Prostate gland (tissue), 2 donors: ENCODE data around the gene ROR1. TPM values are rescaled to one million over a fixed set of nuclear protein-coding genes. Genes with fewer than 3 reads are reported as not detected.

ENCODE experiments used
- DNase-seq: peaks from one replicate; pipeline ENCODE4 v3.0.0-alpha.2; 2019; ENCODE audit warnings: low spot score
- H3K27ac ChIP-seq, 2 donors: fragments of 200-600 bp; sonication (generic); 2 replicates each; pipeline ENCODE4 v1.5.1; 2017 to 2019
- H3K27me3 ChIP-seq: fragments of 200-600 bp; sonication (generic); replicated peaks from 2 replicates; pipeline ENCODE4 v1.5.1; 2019; ENCODE audit not compliant: insufficient read depth
- H3K36me3 ChIP-seq, 2 donors: fragments of 200-600 bp; sonication (generic); 1 replicate in 1 of 2; 2 replicates in 1 of 2; pipeline versions ENCODE4 v1.5.1 to v1.8.1; 2017 to 2019
- H3K4me1 ChIP-seq: fragments of 200-600 bp; sonication (generic); replicated peaks from 2 replicates; pipeline ENCODE4 v1.5.1; 2019
- H3K4me3 ChIP-seq, 2 donors: fragments of 200-600 bp; sonication (generic); 2 replicates each; pipeline ENCODE4 v1.5.1; 2017 to 2019
- H3K9me3 ChIP-seq: fragments of 200-600 bp; sonication (generic); 2 replicates; pipeline ENCODE4 v1.5.1; 2017
- CTCF ChIP-seq, 4 experiments: fragments of 200-600 bp in 2 of 4; fragments of 450-650 bp in 2 of 4; sonication (generic) in 2 of 4; IDR thresholded peaks; 1 replicate in 3 of 4; 2 replicates in 1 of 4; pipeline ENCODE4 v1.5.1; 2016 to 2019; ENCODE audit warnings: antibody characterized with exemption in 4 of 4, mild to moderate bottlenecking in 2 of 4, moderate library complexity in 2 of 4
- POLR2A ChIP-seq: fragments of 450-650 bp; IDR thresholded peaks from one replicate; pipeline ENCODE4 v1.6.1; 2016; ENCODE audit warnings: antibody characterized with exemption, mild to moderate bottlenecking
- POLR2AphosphoS5 ChIP-seq: sonication (generic); formaldehyde crosslinking; IDR thresholded peaks from one replicate; pipeline ENCODE4 v1.6.1; 2017; ENCODE audit warnings: antibody characterized with exemption
- WGBS: methylation state at CpG from one replicate; pipeline ENCODE4 v1.1.5; 2018; 5-methylcytosine and 5-hydroxymethylcytosine counted together
- intact Hi-C: fragments of 100-400 bp; cut with DNase I; formaldehyde crosslinking; loops from one replicate; pipeline ENCODE4 v1.14.2; 2022
- total RNA-seq, 2 donors: library from RNA; depleted of rRNA; stranded (reverse); fragments of >200 nt; gene quantifications; one replicate each; pipeline ENCODE4 v1.1.0, GENCODE V29; 2016

ROR1 gene
- total RNA-seq, 2 donors from 2014 or later: 7.3 to 11.1 TPM

DNA sequence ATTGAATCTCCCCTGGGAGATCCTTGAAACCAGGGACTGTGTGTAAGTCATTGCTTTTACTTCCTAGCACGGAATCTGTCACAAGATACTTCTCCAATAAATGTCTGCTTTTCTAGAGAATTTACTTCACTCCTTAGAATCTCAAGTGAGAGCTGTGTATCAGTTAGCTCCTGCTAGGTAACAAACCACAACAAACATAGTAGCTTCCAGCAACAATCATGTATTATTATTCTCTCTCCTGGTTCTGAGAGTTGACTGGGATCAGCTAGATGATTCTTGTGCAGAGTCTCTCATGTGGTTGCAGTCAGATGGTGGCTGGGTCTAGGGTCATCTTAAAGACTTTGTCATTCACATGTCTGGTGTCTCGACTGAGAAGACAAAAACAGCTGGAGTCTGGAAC lies 262.7 kb downstream of the ROR1 start:
- no peak for DNase-seq
- WGBS: 78% methylated on average over 2 of the region's 2 CpGs
- Histone ChIP-seq H3K4me3 (no peak overlapping the region), H3K9me3 (no peaks in the 10 kb centered on the region), H3K4me1 (no peaks in the 10 kb centered on the region), H3K27me3 (no peaks in the 10 kb centered on the region), H3K36me3 (no peaks in the 10 kb centered on the region), H3K27ac (no peak overlapping the region)
- no peak for TF ChIP-seq POLR2AphosphoS5
- TF ChIP-seq CTCF (IDR thresholded peaks at IDR 0.05): no peak
- no peak for TF ChIP-seq POLR2A
- intact Hi-C loops: loop anchor here (10.0 kb wide), 1 partner anchor 352 kb away; no protein-coding TSS in a partner anchor

DNA sequence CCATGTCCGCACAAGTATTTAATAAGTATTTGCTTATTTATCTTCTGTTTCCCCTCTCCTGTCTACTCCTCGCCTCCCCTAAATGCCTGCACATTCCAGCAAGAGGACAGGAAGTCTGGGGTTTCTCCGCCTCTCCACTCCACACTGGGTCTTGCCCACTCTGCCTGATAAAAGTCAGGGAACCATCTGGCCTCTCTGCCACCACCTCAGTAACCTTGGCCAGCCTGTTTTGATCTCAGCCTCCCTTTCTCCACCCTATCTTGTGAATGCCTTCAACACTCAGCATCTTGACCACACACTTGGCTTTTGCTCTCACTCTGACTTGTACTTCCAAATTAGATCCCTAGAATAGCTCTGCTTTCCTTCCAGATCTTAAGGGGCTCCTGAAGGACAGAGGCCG lies 264.3 kb downstream of the ROR1 start:
- H3K4me3 ChIP-seq: no peak overlapping the region
- H3K27ac ChIP-seq: no peak overlapping the region
- no peaks in the 10 kb centered on the region for H3K27me3 ChIP-seq
- no peaks in the 10 kb centered on the region for H3K4me1 ChIP-seq
- intact Hi-C loops: loop anchor here (10.0 kb wide), 1 partner anchor 353 kb away; no protein-coding TSS in a partner anchor
- no peak for DNase-seq
- WGBS: 87% methylated on average over 4 of the region's 4 CpGs
- TF ChIP-seq POLR2AphosphoS5: no peak
- TF ChIP-seq POLR2A: no peak
- H3K36me3 ChIP-seq: no peaks in the 10 kb centered on the region
- H3K9me3 ChIP-seq: no peaks in the 10 kb centered on the region

DNA sequence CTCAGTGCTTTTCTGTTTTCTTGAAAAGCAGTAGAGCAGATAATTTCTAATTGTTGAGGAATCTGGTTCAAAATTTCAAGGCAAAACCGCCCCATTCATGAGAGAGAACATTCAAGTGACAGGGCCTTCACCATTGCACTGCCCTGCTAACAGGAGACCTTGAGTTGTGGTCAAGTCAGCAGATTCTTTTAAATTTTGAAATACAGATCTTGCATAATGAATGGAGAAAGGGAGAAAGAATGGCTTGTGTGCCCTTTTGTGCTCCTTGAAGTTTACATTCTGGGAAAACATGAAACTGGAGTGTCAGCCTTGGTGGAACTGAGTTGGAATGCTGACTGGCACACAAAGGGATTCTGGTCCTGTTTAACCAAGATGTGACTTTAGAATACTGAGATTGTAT lies 265.1 kb downstream of the ROR1 start:
- H3K36me3 ChIP-seq: no peaks in the 10 kb centered on the region
- intact Hi-C loops: loop anchor here (10.0 kb wide), 1 partner anchor 354 kb away; no protein-coding TSS in a partner anchor
- H3K4me1 ChIP-seq: no peaks in the 10 kb centered on the region
- H3K27ac ChIP-seq: no peak overlapping the region
- no peaks in the 10 kb centered on the region for H3K9me3 ChIP-seq
- 95% methylated on average over 1 of the region's 1 CpG for WGBS
- no peaks in the 10 kb centered on the region for H3K27me3 ChIP-seq
- no peak overlapping the region for H3K4me3 ChIP-seq
- DNase-seq: no peak
- no peak for TF ChIP-seq POLR2A
- no peak for TF ChIP-seq POLR2AphosphoS5
- TF ChIP-seq CTCF (IDR thresholded peaks at IDR 0.05): no peak

DNA sequence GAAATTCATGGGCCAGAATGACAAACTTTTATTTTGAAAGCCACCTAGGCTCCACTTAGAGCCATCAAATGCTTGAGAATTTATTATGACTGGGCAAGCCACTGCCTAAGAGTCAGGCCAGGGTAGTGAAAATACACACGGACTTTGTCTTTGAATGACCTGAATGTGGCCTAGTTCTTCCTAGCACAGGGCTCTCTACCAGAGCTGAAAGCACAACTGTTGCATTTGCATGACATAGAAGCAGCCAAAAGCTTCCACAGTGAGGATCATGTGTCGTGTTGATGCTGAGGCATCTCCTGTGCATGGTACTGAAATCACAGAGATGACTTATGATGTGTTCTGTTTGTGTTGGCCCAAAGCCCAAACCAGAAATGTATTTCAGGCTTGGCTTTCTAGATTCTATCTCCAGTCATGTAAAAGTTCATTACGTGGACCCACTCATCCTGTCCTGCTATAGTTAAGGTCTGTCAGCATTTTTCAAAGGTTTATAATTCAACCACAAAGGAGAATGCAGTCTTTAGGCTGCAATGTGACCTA lies 265.6 kb downstream of the ROR1 start:
- intact Hi-C loops: loop anchor here (10.0 kb wide), 1 partner anchor 355 kb away; no protein-coding TSS in a partner anchor
- peak; percentile 80 for TF ChIP-seq POLR2AphosphoS5
- no peak for TF ChIP-seq POLR2A
- H3K9me3 ChIP-seq: no peaks in the 10 kb centered on the region
- H3K4me1 ChIP-seq: no peaks in the 10 kb centered on the region
- DNase-seq: peak; percentile 67
- H3K27me3 ChIP-seq: no peaks in the 10 kb centered on the region
- no peaks in the 10 kb centered on the region for H3K36me3 ChIP-seq
- H3K4me3 ChIP-seq: no peak overlapping the region
- no peak overlapping the region for H3K27ac ChIP-seq
- 7% methylated on average over 3 of the region's 3 CpGs for WGBS

- DNase-seq: no peak
- H3K9me3 ChIP-seq: no peaks in the 10 kb centered on the region
- H3K4me1 ChIP-seq: no peaks in the 10 kb centered on the region
- 82% methylated on average over 3 of the region's 3 CpGs for WGBS
- intact Hi-C loops: no loop called here
- no peak overlapping the region for H3K4me3 ChIP-seq
- H3K27ac ChIP-seq: peak overlapping the region in 1 of 2 donors; percentile 49
- no peaks in the 10 kb centered on the region for H3K27me3 ChIP-seq
- TF ChIP-seq POLR2AphosphoS5: no peak
- no peak for TF ChIP-seq POLR2A
- TF ChIP-seq CTCF (IDR thresholded peaks at IDR 0.05): no peak
- H3K36me3 ChIP-seq: no peaks in the 10 kb centered on the region
Measured at GRCh38 chr1:64041371-64042131, 267.7 kb downstream of the ROR1 start.
